ENCODE results near the gene TMEM238L.

The TMEM238L gene

GRCh38 chr17:10771148-10771547, 32.8 kb downstream of the TMEM238L start:
- TF ChIP-seq CTCF (IDR thresholded peaks at IDR 0.05), result no peak

GRCh38 chr17:10769840-10770239, 34.1 kb downstream of the TMEM238L start:
- TF ChIP-seq CTCF (IDR thresholded peaks at IDR 0.05), result no peak

- no peak for TF ChIP-seq CTCF (IDR thresholded peaks at IDR 0.05)
Observed at GRCh38 chr17:10768750-10769251, 35.1 kb downstream of the TMEM238L start.

GRCh38 chr17:10767232-10767631, 36.7 kb downstream of the TMEM238L start:
- no peak for TF ChIP-seq CTCF (IDR thresholded peaks at IDR 0.05)

GRCh38 chr17:10762037-10762436, 41.9 kb downstream of the TMEM238L start:
- no peak for TF ChIP-seq CTCF (IDR thresholded peaks at IDR 0.05)

- no peak for TF ChIP-seq CTCF (IDR thresholded peaks at IDR 0.05)
Observed at GRCh38 chr17:10761281-10761680, 42.6 kb downstream of the TMEM238L start.

GRCh38 chr17:10758062-10758461, 45.8 kb downstream of the TMEM238L start:
- no peak for TF ChIP-seq CTCF (IDR thresholded peaks at IDR 0.05)

GRCh38 chr17:10757647-10758046, 46.3 kb downstream of the TMEM238L start:
- TF ChIP-seq CTCF (IDR thresholded peaks at IDR 0.05), result no peak
